ENCODE measurements around the gene RECQL5. TPM values are rescaled to one million over a fixed set of nuclear protein-coding genes. Genes with fewer than 3 reads are reported as not detected.

The RECQL5 gene
- total RNA-seq (10 to 100 TPM; 38.7 to 76.5 (median 49.2) TPM), polyA plus RNA-seq (10 to 100 TPM; 12.4 to 25.9 TPM), total RNA-seq (48.6 reads per million, percentile 70 among the genes with 10 or more reads in this experiment)

GRCh38 chr17:75666959-75667790 is at the start of gene RECQL5, which contains the start of gene SAP30BP:
RECQL5 (minus strand) TSS chr17:75667154; CDS start chr17:75666557, 597 bp downstream.
SAP30BP (plus strand) TSS chr17:75667338; CDS start chr17:75667373, 35 bp downstream.
- H3K27ac ChIP-seq (ENCODE audit: low read depth, low read length): peak within 1 kb of the TSS; percentile 96
- ATAC-seq (peak; percentile 100), DNase-seq (peak; percentile 94 to 98 (median 96))
- Mint-ChIP-seq H3K4me3 (peak within 1 kb of the TSS in 6 of 10 donors; percentile 59 to 74 (median 64)), H3K27me3 (no peaks in the 10 kb centered on the region), H3K9me3 (no peaks in the 10 kb centered on the region), H3K4me1 (peaks cover 11 to 34% (median 21%) of the 10 kb centered on the region in 7 donors), H3K36me3 (peaks cover 8 to 38% (median 17%) of the 10 kb centered on the region in 5 donors), H3K27ac (peak within 1 kb of the TSS in 5 of 9 donors; percentile 6 to 83 (median 60))
- no peaks in the 10 kb centered on the region for H3K9me3 ChIP-seq (ENCODE audit: control insufficient read depth in 2 of 3, low read length in 3 of 3)
- no peaks in the 10 kb centered on the region for H3K27me3 ChIP-seq (ENCODE audit: control insufficient read depth in 2 of 2, insufficient read depth in 2 of 2, low read length in 2 of 2)
- intact Hi-C loops (cut with micrococcal nuclease): loop anchor here (1.0 to 5.0 kb wide), 12 partner anchors 78 to 795 kb away; partner anchors contain the start of genes ACOX1 (in 1 of the 2), CASKIN2 (in 1 of the 2), FBF1 (in 1 of the 2) and FDXR (in 1 of the 2)
- H3K4me1 ChIP-seq (ENCODE audit: control insufficient read depth in 2 of 2, insufficient read depth in 2 of 2, low read length in 2 of 2): peaks cover 21 to 26% of the 10 kb centered on the region in 2 donors
- ChIA-PET CTCF (interaction anchor here (0.6 to 1.9 kb wide), 7 partner anchors 8 to 188 kb away, joined by 3 to 6 read pairs (median 4); partner anchors contain the start of genes SMIM5 and WBP2), POLR2A (interaction anchor here (0.6 to 2.3 kb wide), 20 partner anchors 10 to 731 kb away, joined by 3 to 16 read pairs (median 4); partner anchors contain the start of genes GALK1, SLC25A19 and UNK)
- H3K4me3 ChIP-seq (ENCODE audit: low read length): peak within 1 kb of the TSS; percentile 99
- peaks cover 8 to 53% (median 16%) of the 10 kb centered on the region in 3 experiments for H3K36me3 ChIP-seq (ENCODE audit: control insufficient read depth in 2 of 3, insufficient read depth in 3 of 3, low read length in 3 of 3)

DNA sequence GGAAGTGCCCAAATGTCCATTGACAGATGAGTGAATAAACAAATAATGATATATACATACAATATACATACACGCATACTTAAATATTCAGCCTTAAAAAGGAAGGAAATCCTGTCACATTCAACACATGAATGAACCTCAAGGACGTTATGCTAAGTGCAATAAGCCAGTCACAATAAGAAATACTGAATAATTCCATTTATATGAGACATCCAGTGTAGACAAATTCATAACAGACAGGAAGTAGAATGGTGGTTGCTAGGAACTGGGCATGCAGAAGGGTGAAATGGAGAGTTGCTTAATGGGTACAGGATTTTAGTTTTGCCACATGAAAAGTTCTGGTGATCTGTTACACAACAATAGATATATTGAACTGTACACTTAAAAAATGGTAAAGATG is 45.5 kb upstream of the RECQL5 start:
- Histone ChIP-seq H3K9me3 (ENCODE audit: control insufficient read depth in 2 of 3, low read length in 3 of 3) (no peaks in the 10 kb centered on the region), H3K4me3 (ENCODE audit: low read length) (no peak overlapping the region), H3K27me3 (ENCODE audit: control insufficient read depth in 2 of 2, insufficient read depth in 2 of 2, low read length in 2 of 2) (no peaks in the 10 kb centered on the region), H3K27ac (ENCODE audit: low read depth, low read length) (no peak overlapping the region), H3K4me1 (ENCODE audit: control insufficient read depth in 2 of 2, insufficient read depth in 2 of 2, low read length in 2 of 2) (no peaks in the 10 kb centered on the region), H3K36me3 (ENCODE audit: control insufficient read depth in 2 of 3, insufficient read depth in 3 of 3, low read length in 3 of 3) (peaks cover 0 to 11% (median 0%) of the 10 kb centered on the region in 3 experiments)
- Mint-ChIP-seq H3K27me3 (peaks cover 0 to 18% (median 5%) of the 10 kb centered on the region in 5 donors), H3K27ac (no peak overlapping the region), H3K4me1 (peaks cover 0 to under 1% (median 0%) of the 10 kb centered on the region in 7 donors), H3K36me3 (peaks cover 0 to 9% (median 3%) of the 10 kb centered on the region in 5 donors), H3K9me3 (no peaks in the 10 kb centered on the region), H3K4me3 (no peak overlapping the region)
- intact Hi-C loops (cut with micrococcal nuclease): no loop called here
- ATAC-seq: no peak
- ChIA-PET POLR2A (no interaction called here), CTCF (interaction anchor here (0.6 kb wide), 1 partner anchor 36 kb away, joined by 3 read pairs; no protein-coding TSS in a partner anchor)
- no peak for DNase-seq

GRCh38 chr17:75707079-75707571 is 40.2 kb upstream of the RECQL5 start:
- Histone ChIP-seq H3K4me3 (ENCODE audit: low read length) (no peak overlapping the region), H3K27ac (ENCODE audit: low read depth, low read length) (no peak overlapping the region), H3K9me3 (ENCODE audit: control insufficient read depth in 2 of 3, low read length in 3 of 3) (no peaks in the 10 kb centered on the region), H3K4me1 (ENCODE audit: control insufficient read depth in 2 of 2, insufficient read depth in 2 of 2, low read length in 2 of 2) (no peaks in the 10 kb centered on the region), H3K27me3 (ENCODE audit: control insufficient read depth in 2 of 2, insufficient read depth in 2 of 2, low read length in 2 of 2) (no peaks in the 10 kb centered on the region), H3K36me3 (ENCODE audit: control insufficient read depth in 2 of 3, insufficient read depth in 3 of 3, low read length in 3 of 3) (peaks cover 23 to 65% (median 29%) of the 10 kb centered on the region in 3 experiments)
- no peak for DNase-seq
- Mint-ChIP-seq H3K36me3 (peaks cover 4 to 33% (median 13%) of the 10 kb centered on the region in 5 donors), H3K9me3 (no peaks in the 10 kb centered on the region), H3K4me3 (no peak overlapping the region), H3K27ac (peak overlapping the region in 2 of 9 donors; percentile 20 to 76), H3K4me1 (peaks cover 0 to 8% (median 0%) of the 10 kb centered on the region in 7 donors), H3K27me3 (peaks cover 0 to 8% (median 0%) of the 10 kb centered on the region in 5 donors)
- intact Hi-C loops (cut with micrococcal nuclease): no loop called here
- CTCF ChIA-PET: interaction anchor here (0.7 kb wide), 1 partner anchor 1738 kb away, joined by 4 read pairs; no protein-coding TSS in a partner anchor
- POLR2A ChIA-PET: no interaction called here
- no peak for ATAC-seq

DNA sequence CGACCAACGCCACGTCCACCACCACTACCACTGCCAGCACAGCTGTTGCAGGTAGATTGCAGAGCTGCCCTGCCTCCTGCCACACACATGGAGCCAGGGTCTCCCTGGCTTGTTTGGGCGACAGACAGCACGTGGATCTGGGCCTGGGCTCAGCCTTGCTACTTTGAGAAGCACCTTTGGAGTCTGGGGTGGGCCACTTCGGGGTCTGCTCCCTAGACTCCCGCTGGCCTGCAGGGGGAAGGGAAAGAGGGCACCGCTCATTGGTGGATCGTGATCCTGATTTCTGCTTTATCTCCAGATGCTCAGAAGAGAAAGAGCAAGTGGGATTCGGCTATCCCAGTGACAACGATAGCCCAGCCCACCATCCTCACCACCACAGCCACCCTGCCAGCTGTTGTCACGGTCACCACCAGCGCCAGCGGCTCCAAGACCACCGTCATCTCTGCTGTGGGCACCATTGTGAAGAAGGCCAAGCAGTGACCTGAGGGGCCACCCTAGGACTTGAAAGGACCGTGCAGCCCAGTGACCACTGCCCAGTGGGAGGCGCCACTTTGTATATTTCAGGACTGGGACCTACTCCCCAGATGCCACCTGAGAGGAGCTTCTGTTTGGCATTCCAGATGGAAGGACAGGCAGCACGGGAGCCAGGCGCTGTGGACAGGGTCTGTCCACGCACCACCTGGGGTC is 39.2 kb upstream of the RECQL5 start:
- Histone ChIP-seq H3K4me1 (ENCODE audit: control insufficient read depth in 2 of 2, insufficient read depth in 2 of 2, low read length in 2 of 2) (no peaks in the 10 kb centered on the region), H3K27ac (ENCODE audit: low read depth, low read length) (no peak overlapping the region), H3K4me3 (ENCODE audit: low read length) (no peak overlapping the region), H3K36me3 (ENCODE audit: control insufficient read depth in 2 of 3, insufficient read depth in 3 of 3, low read length in 3 of 3) (peaks cover 23 to 74% (median 35%) of the 10 kb centered on the region in 3 experiments), H3K27me3 (ENCODE audit: control insufficient read depth in 2 of 2, insufficient read depth in 2 of 2, low read length in 2 of 2) (no peaks in the 10 kb centered on the region), H3K9me3 (ENCODE audit: control insufficient read depth in 2 of 3, low read length in 3 of 3) (no peaks in the 10 kb centered on the region)
- DNase-seq (no peak), ATAC-seq (no peak)
- intact Hi-C loops (cut with micrococcal nuclease): no loop called here
- no peak overlapping the region for H3K4me3 Mint-ChIP-seq
- peaks cover 0 to 5% (median 0%) of the 10 kb centered on the region in 5 donors for H3K27me3 Mint-ChIP-seq
- POLR2A ChIA-PET: interaction anchor here (0.6 kb wide), 1 partner anchor 127 kb away, joined by 3 read pairs; no protein-coding TSS in a partner anchor
- peaks cover 0 to 8% (median 0%) of the 10 kb centered on the region in 7 donors for H3K4me1 Mint-ChIP-seq
- CTCF ChIA-PET: interaction anchor here (1.0 kb wide), 1 partner anchor 73 kb away, joined by 4 read pairs; the partner anchor contains the start of gene SMIM5
- H3K9me3 Mint-ChIP-seq: no peaks in the 10 kb centered on the region
- H3K36me3 Mint-ChIP-seq: peaks cover 9 to 40% (median 19%) of the 10 kb centered on the region in 5 donors
- H3K27ac Mint-ChIP-seq: no peak overlapping the region

GRCh38 chr17:75704963-75705875 is 38.3 kb upstream of the RECQL5 start:
- H3K9me3 ChIP-seq (ENCODE audit: control insufficient read depth in 2 of 3, low read length in 3 of 3): no peaks in the 10 kb centered on the region
- ATAC-seq (no peak), DNase-seq (no peak)
- no peaks in the 10 kb centered on the region for H3K4me1 ChIP-seq (ENCODE audit: control insufficient read depth in 2 of 2, insufficient read depth in 2 of 2, low read length in 2 of 2)
- Mint-ChIP-seq H3K27ac (no peak overlapping the region), H3K9me3 (no peaks in the 10 kb centered on the region), H3K27me3 (peaks cover 0 to 2% (median 0%) of the 10 kb centered on the region in 5 donors), H3K4me3 (no peak overlapping the region), H3K4me1 (peaks cover 0 to 8% (median 0%) of the 10 kb centered on the region in 7 donors), H3K36me3 (peaks cover 15 to 48% (median 19%) of the 10 kb centered on the region in 5 donors)
- H3K27me3 ChIP-seq (ENCODE audit: control insufficient read depth in 2 of 2, insufficient read depth in 2 of 2, low read length in 2 of 2): no peaks in the 10 kb centered on the region
- ChIA-PET POLR2A (interaction anchor here (0.6 kb wide), 1 partner anchor 128 kb away, joined by 3 read pairs; no protein-coding TSS in a partner anchor), CTCF (interaction anchor here (1.0 kb wide), 1 partner anchor 72 kb away, joined by 4 read pairs; the partner anchor contains the start of gene SMIM5)
- intact Hi-C loops (cut with micrococcal nuclease): no loop called here
- H3K36me3 ChIP-seq (ENCODE audit: control insufficient read depth in 2 of 3, insufficient read depth in 3 of 3, low read length in 3 of 3): peaks cover 31 to 84% (median 44%) of the 10 kb centered on the region in 3 experiments
- no peak overlapping the region for H3K27ac ChIP-seq (ENCODE audit: low read depth, low read length)
- H3K4me3 ChIP-seq (ENCODE audit: low read length): no peak overlapping the region

Measured in naive thymus-derived CD4-positive, alpha-beta T cell (primary cell).